KMS-11 (cell line): ENCODE data around the gene MKKS.

Experiments used
- H2AFZ ChIP-seq: fragments of 200-600 bp; sonication (generic); 2 replicates; pipeline ENCODE4 v1.6.1; 2016; ENCODE audit warnings: antibody characterized with exemption, mixed run types, low read depth
- H3K27ac ChIP-seq: fragments of 200-600 bp; sonication (generic); 2 replicates; pipeline ENCODE4 v1.6.1; 2016; ENCODE audit warnings: mild to moderate bottlenecking, mixed run types
- H3K27me3 ChIP-seq: fragments of 200-600 bp; sonication (generic); 2 replicates; pipeline ENCODE4 v1.6.1; 2017; ENCODE audit warnings: mild to moderate bottlenecking, low read depth, mixed run types, moderate library complexity; ENCODE audit not compliant: insufficient read depth
- H3K36me3 ChIP-seq: fragments of 200-600 bp; sonication (generic); 2 replicates; pipeline ENCODE4 v1.6.1; 2017; ENCODE audit warnings: mild to moderate bottlenecking, mixed run types; ENCODE audit not compliant: insufficient read depth
- H3K4me1 ChIP-seq: fragments of 200-600 bp; sonication (generic); 2 replicates; pipeline ENCODE4 v1.6.1; 2016; ENCODE audit warnings: mild to moderate bottlenecking, low read depth, mixed run types; ENCODE audit not compliant: poor library complexity, severe bottlenecking
- H3K4me2 ChIP-seq: fragments of 200-600 bp; sonication (generic); 2 replicates; pipeline ENCODE4 v1.7.0; 2016; ENCODE audit warnings: mild to moderate bottlenecking, mixed run types
- H3K4me3 ChIP-seq: fragments of 200-600 bp; sonication (generic); IDR thresholded peaks from 2 replicates; pipeline ENCODE4 v1.6.1; 2017; ENCODE audit warnings: low read depth, low read length, mixed read lengths; ENCODE audit not compliant: insufficient read depth
- H3K79me2 ChIP-seq: fragments of 200-600 bp; sonication (generic); 2 replicates; pipeline ENCODE4 v1.6.1; 2016; ENCODE audit warnings: low read depth, mixed run types; ENCODE audit not compliant: insufficient read depth
- H3K9ac ChIP-seq: fragments of 200-600 bp; sonication (generic); 2 replicates; pipeline ENCODE4 v1.6.1; 2016; ENCODE audit warnings: mild to moderate bottlenecking, mixed run types
- H4K20me1 ChIP-seq: fragments of 200-600 bp; sonication (generic); 2 replicates; pipeline ENCODE4 v1.6.1; 2016; ENCODE audit warnings: mild to moderate bottlenecking, mixed run types; ENCODE audit not compliant: insufficient read depth
- CTCF ChIP-seq: fragments of 200-600 bp; sonication (generic); conservative IDR thresholded peaks from 2 replicates; pipeline ENCODE4 v1.6.1; 2017; ENCODE audit warnings: low read depth, mild to moderate bottlenecking, antibody characterized with exemption, low read length, moderate library complexity, mixed read lengths

MKKS gene

GRCh38 chr20:10381477-10381876 is 52.5 kb downstream of the MKKS start:
- Histone ChIP-seq H3K4me2 (no peak overlapping the region), H3K79me2 (no peaks in the 10 kb centered on the region), H3K27me3 (no peaks in the 10 kb centered on the region), H3K4me3 (no peak overlapping the region), H3K36me3 (no peaks in the 10 kb centered on the region), H2AFZ (no peak overlapping the region), H3K4me1 (no peaks in the 10 kb centered on the region), H4K20me1 (no peaks in the 10 kb centered on the region), H3K27ac (no peak overlapping the region), H3K9ac (no peak overlapping the region)
- no peak for TF ChIP-seq CTCF

DNA sequence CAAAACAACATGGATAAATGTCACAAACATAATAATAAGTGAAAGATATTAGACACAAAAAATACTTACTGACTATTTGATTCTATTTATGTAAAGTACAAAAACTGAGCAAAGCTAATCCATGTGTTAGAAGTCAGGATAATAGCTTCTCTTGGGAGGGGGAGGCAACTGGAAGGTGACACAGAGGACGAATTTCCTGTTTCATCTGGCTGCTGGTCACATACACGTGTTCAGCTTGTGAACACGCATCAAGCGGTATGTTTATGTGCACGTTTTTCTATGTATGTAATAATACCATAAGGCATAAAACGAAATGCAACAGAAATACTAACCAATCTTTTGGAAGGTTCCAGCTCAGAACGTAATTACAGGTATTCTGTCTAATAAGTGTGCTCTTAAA is 54.3 kb downstream of the MKKS start:
- H3K4me3 ChIP-seq = no peak overlapping the region
- H3K79me2 ChIP-seq = no peaks in the 10 kb centered on the region
- H3K27ac ChIP-seq = no peak overlapping the region
- H3K36me3 ChIP-seq = no peaks in the 10 kb centered on the region
- TF ChIP-seq CTCF = no peak
- H3K27me3 ChIP-seq = no peaks in the 10 kb centered on the region
- no peaks in the 10 kb centered on the region for H4K20me1 ChIP-seq
- no peaks in the 10 kb centered on the region for H3K4me1 ChIP-seq
- H2AFZ ChIP-seq = no peak overlapping the region
- no peak overlapping the region for H3K4me2 ChIP-seq
- H3K9ac ChIP-seq = no peak overlapping the region

DNA sequence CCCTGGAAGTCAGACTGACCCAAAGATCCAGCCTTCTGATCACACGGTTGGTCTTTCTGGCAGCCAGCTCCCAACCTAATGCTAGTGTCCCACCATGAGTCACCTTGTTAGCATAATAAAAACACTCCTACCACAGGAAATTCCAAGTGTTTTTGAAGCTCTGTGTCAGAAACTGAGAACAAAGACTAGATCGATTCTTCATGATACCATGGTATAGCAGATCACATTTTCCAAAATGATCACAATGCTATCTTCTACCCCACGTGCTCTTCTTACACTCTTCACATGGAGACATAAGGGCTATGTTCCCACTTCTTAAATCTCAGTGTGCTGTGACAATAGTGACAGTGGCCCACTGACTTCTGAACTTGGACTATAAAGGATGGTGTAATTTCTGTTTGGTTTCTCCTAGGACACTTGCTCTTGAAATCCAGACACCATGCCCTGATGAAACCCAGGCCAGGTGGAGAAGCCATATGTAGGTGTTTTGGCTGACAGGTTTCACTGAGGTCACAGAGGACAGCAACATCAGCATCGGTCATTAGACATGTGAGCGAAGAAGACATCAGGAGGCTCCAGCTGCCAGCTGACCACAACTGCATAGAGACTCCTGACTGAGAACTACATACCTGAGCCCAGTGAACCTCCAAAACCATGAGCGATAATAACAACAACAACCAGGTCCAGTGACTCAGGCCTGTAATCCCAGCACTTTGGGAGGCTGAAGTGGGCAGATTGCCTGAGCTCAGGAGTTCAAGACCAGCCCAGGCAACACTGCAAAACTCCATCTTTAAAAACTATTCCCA is 57.5 kb downstream of the MKKS start:
- Histone ChIP-seq H3K79me2 (no peaks in the 10 kb centered on the region), H4K20me1 (no peaks in the 10 kb centered on the region), H3K9ac (no peak overlapping the region), H3K27ac (no peak overlapping the region), H3K4me3 (no peak overlapping the region), H3K36me3 (no peaks in the 10 kb centered on the region), H3K4me1 (no peaks in the 10 kb centered on the region), H3K27me3 (no peaks in the 10 kb centered on the region), H3K4me2 (no peak overlapping the region), H2AFZ (no peak overlapping the region)
- no peak for TF ChIP-seq CTCF

GRCh38 chr20:10375191-10375590 is 58.8 kb downstream of the MKKS start:
- H3K79me2 ChIP-seq = no peaks in the 10 kb centered on the region
- H3K36me3 ChIP-seq = no peaks in the 10 kb centered on the region
- H4K20me1 ChIP-seq = no peaks in the 10 kb centered on the region
- H3K4me2 ChIP-seq = no peak overlapping the region
- H3K27ac ChIP-seq = no peak overlapping the region
- no peak overlapping the region for H2AFZ ChIP-seq
- no peak overlapping the region for H3K4me3 ChIP-seq
- H3K27me3 ChIP-seq = no peaks in the 10 kb centered on the region
- H3K9ac ChIP-seq = no peak overlapping the region
- no peaks in the 10 kb centered on the region for H3K4me1 ChIP-seq
- no peak for TF ChIP-seq CTCF
